H1 (cell line): ENCODE results near the gene GRXCR2. TPM values are rescaled to one million over a fixed set of nuclear protein-coding genes. Genes with fewer than 3 reads are reported as not detected.

ENCODE experiments used
- ASH2L ChIP-seq: fragments of 200-600, 300-600 bp; sonication (generic); IDR thresholded peaks from one replicate; pipeline ENCODE4 v1.7.1; 2017; ENCODE audit warnings: low read length
- CTBP2 ChIP-seq: IDR thresholded peaks from 2 replicates; pipeline ENCODE4 v1.7.0; 2011; ENCODE audit warnings: borderline replicate concordance, mild to moderate bottlenecking, moderate library complexity, mixed read lengths, low read length; ENCODE audit not compliant: insufficient read depth, insufficient read length
- SAP30 ChIP-seq: fragments of 300-600 bp; sonication (generic); IDR thresholded peaks from 2 replicates; pipeline ENCODE4 v1.7.1; 2012; ENCODE audit warnings: low read length, moderate library complexity, mild to moderate bottlenecking, inconsistent platforms; ENCODE audit not compliant: insufficient read depth, insufficient replicate concordance
- SP2 ChIP-seq: IDR thresholded peaks from 2 replicates; pipeline ENCODE4 v1.6.1; 2012; ENCODE audit warnings: mild to moderate bottlenecking, low read length, inconsistent platforms
- USF2 ChIP-seq: IDR thresholded peaks from 2 replicates; pipeline ENCODE4 v1.6.1; 2011; ENCODE audit warnings: low read length, improper control_type of control experiment
- polyA plus RNA-seq, 7 experiments: library from polyadenylated mRNA; depleted of rRNA in 3 of 7; stranded (reverse) in 5 of 7; unstranded in 2 of 7; fragments of >200 nt in 5 of 7; fragments of 200-250 nt in 2 of 7; gene quantifications; 1 replicate in 5 of 7; 2 replicates in 1 of 7; 4 replicates in 1 of 7; pipeline versions ENCODE4 v1.2.1 to v1.2.3, GENCODE V29; 2011 to 2013; ENCODE audit warnings: missing spikeins in 2 of 7, mixed read lengths in 2 of 7
- total RNA-seq: library from RNA; stranded (reverse); fragmentation: NEBNext Ultra II Directional; extraction: Animal tissue kit (Norgen Biotek cat#: 25700); gene quantifications from 2 replicates; pipeline ENCODE4 v1.2.1, GENCODE V29; 2021
- TF ChIP-seq, protein P1 (sequence below): fragments of 300-600 bp; sonication (generic); IDR thresholded peaks from 2 replicates; pipeline ENCODE4 v1.7.1; 2012; ENCODE audit warnings: low read length, moderate library complexity, mild to moderate bottlenecking, inconsistent platforms; ENCODE audit not compliant: insufficient replicate concordance

Gene GRXCR2
- total and polyA plus RNA-seq, 2 of the 8 experiments (the other 6 are each of a cell fraction or from before 2014, with no cell fraction given): not detected

- TF ChIP-seq, protein P1, sequence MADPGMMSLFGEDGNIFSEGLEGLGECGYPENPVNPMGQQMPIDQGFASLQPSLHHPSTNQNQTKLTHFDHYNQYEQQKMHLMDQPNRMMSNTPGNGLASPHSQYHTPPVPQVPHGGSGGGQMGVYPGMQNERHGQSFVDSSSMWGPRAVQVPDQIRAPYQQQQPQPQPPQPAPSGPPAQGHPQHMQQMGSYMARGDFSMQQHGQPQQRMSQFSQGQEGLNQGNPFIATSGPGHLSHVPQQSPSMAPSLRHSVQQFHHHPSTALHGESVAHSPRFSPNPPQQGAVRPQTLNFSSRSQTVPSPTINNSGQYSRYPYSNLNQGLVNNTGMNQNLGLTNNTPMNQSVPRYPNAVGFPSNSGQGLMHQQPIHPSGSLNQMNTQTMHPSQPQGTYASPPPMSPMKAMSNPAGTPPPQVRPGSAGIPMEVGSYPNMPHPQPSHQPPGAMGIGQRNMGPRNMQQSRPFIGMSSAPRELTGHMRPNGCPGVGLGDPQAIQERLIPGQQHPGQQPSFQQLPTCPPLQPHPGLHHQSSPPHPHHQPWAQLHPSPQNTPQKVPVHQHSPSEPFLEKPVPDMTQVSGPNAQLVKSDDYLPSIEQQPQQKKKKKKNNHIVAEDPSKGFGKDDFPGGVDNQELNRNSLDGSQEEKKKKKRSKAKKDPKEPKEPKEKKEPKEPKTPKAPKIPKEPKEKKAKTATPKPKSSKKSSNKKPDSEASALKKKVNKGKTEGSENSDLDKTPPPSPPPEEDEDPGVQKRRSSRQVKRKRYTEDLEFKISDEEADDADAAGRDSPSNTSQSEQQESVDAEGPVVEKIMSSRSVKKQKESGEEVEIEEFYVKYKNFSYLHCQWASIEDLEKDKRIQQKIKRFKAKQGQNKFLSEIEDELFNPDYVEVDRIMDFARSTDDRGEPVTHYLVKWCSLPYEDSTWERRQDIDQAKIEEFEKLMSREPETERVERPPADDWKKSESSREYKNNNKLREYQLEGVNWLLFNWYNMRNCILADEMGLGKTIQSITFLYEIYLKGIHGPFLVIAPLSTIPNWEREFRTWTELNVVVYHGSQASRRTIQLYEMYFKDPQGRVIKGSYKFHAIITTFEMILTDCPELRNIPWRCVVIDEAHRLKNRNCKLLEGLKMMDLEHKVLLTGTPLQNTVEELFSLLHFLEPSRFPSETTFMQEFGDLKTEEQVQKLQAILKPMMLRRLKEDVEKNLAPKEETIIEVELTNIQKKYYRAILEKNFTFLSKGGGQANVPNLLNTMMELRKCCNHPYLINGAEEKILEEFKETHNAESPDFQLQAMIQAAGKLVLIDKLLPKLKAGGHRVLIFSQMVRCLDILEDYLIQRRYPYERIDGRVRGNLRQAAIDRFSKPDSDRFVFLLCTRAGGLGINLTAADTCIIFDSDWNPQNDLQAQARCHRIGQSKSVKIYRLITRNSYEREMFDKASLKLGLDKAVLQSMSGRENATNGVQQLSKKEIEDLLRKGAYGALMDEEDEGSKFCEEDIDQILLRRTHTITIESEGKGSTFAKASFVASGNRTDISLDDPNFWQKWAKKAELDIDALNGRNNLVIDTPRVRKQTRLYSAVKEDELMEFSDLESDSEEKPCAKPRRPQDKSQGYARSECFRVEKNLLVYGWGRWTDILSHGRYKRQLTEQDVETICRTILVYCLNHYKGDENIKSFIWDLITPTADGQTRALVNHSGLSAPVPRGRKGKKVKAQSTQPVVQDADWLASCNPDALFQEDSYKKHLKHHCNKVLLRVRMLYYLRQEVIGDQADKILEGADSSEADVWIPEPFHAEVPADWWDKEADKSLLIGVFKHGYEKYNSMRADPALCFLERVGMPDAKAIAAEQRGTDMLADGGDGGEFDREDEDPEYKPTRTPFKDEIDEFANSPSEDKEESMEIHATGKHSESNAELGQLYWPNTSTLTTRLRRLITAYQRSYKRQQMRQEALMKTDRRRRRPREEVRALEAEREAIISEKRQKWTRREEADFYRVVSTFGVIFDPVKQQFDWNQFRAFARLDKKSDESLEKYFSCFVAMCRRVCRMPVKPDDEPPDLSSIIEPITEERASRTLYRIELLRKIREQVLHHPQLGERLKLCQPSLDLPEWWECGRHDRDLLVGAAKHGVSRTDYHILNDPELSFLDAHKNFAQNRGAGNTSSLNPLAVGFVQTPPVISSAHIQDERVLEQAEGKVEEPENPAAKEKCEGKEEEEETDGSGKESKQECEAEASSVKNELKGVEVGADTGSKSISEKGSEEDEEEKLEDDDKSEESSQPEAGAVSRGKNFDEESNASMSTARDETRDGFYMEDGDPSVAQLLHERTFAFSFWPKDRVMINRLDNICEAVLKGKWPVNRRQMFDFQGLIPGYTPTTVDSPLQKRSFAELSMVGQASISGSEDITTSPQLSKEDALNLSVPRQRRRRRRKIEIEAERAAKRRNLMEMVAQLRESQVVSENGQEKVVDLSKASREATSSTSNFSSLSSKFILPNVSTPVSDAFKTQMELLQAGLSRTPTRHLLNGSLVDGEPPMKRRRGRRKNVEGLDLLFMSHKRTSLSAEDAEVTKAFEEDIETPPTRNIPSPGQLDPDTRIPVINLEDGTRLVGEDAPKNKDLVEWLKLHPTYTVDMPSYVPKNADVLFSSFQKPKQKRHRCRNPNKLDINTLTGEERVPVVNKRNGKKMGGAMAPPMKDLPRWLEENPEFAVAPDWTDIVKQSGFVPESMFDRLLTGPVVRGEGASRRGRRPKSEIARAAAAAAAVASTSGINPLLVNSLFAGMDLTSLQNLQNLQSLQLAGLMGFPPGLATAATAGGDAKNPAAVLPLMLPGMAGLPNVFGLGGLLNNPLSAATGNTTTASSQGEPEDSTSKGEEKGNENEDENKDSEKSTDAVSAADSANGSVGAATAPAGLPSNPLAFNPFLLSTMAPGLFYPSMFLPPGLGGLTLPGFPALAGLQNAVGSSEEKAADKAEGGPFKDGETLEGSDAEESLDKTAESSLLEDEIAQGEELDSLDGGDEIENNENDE: no peak
- TF ChIP-seq ASH2L (no peak), SP2 (no peak), CTBP2 (no peak), SAP30 (no peak), USF2 (no peak)
- TF ChIP-seq, all 59 proteins: peak for 0
Observed at GRCh38 chr5:145812877-145813276, 59.9 kb downstream of the GRXCR2 start (continued).
